SJCRH30 (cell line): ENCODE measurements around the gene PASK. TPM values are rescaled to one million over a fixed set of nuclear protein-coding genes. Genes with fewer than 3 reads are reported as not detected.

ENCODE experiments used
- DNase-seq, 2 experiments: peaks; one replicate each; pipeline ENCODE4 v3.0.0-alpha.2; 2015 to 2020
- H3K27ac ChIP-seq: fragments of 250-450 bp; sonication (Bioruptor Pico); 2 replicates; pipeline ENCODE4 v1.5.1; 2020; ENCODE audit warnings: mild to moderate bottlenecking, moderate library complexity
- H3K27me3 ChIP-seq: fragments of 250-450 bp; sonication (Bioruptor Pico); 2 replicates; pipeline ENCODE4 v1.5.1; 2020; ENCODE audit warnings: mild to moderate bottlenecking, moderate library complexity
- H3K36me3 ChIP-seq: fragments of 250-450 bp; sonication (Bioruptor Pico); 2 replicates; pipeline ENCODE4 v1.5.1; 2020; ENCODE audit warnings: mild to moderate bottlenecking, moderate library complexity
- H3K4me1 ChIP-seq: fragments of 250-450 bp; sonication (Bioruptor Pico); 2 replicates; pipeline ENCODE4 v1.5.1; 2020; ENCODE audit warnings: mild to moderate bottlenecking, moderate library complexity
- H3K4me3 ChIP-seq: fragments of 250-450 bp; sonication (Bioruptor Pico); 2 replicates; pipeline ENCODE4 v1.5.1; 2020; ENCODE audit warnings: mild to moderate bottlenecking, moderate library complexity
- H3K9me3 ChIP-seq: fragments of 250-450 bp; sonication (Bioruptor Pico); replicated peaks from 2 replicates; pipeline ENCODE4 v1.5.1; 2020; ENCODE audit warnings: mild to moderate bottlenecking, moderate library complexity
- total RNA-seq: library from RNA; depleted of rRNA; stranded (reverse); fragments of >200 nt; shearing (Covaris generic); gene quantifications from 2 replicates; pipeline ENCODE4 v1.2.3, GENCODE V29; 2014

PASK gene
- total RNA-seq, 1 experiment from 2014 or later, result 23.3 TPM

DNA sequence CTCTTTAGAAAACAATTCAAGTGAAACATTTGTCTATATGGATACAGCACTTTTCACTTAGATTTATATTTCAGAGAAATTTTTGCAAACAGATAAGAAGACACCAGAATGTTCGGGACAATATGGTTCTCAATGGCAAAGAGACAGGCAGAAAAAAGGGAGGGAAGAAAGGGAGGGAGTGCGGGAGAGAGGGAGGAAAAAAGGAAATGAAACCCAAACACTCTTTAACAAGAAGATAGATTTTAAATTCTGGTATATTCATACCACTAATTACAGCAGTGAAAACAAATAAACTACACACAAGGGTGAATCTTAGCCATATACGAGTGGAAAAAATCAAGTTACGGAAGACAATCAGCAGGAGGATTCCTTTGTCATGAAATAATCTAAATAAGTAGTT is 3.0 kb downstream of the PASK start:
- Histone ChIP-seq H3K9me3 (no peaks in the 10 kb centered on the region), H3K36me3 (no peaks in the 10 kb centered on the region), H3K27me3 (no peaks in the 10 kb centered on the region), H3K27ac (no peak overlapping the region), H3K4me3 (no peak overlapping the region), H3K4me1 (peaks cover 5% of the 10 kb centered on the region; the same call in 1 of the 2 replicates)
- no peak for DNase-seq

DNA sequence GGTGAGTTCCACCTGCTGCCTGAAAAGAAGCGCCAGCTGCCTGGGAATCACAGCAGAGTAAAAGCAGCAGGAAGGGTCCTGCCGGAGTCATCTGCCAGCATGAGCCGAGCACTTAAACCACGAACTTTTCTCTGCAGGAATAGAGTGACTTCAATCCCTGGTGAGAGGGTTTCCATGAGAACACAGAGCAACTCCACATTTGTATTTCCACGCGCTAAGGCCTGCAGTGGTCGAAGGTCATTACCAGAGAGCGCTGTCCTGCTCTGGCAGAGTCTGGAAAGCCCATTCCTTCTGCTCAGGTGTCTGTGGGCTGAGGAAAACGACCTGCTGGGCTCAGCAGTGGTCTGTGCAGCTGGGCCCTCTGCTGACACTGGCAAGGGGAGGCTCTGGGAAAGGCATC is 6.7 kb downstream of the PASK start:
- H3K4me3 ChIP-seq, result no peak overlapping the region

GRCh38 chr2:241142063-241142462 is 7.2 kb downstream of the PASK start:
- Histone ChIP-seq H3K9me3 (no peaks in the 10 kb centered on the region), H3K27me3 (no peaks in the 10 kb centered on the region), H3K27ac (no peak overlapping the region), H3K4me1 (no peaks in the 10 kb centered on the region; the same call in 1 of the 2 replicates), H3K36me3 (0 out of 2 replicates have a peak, but pooled peaks cover 5% of the 10 kb centered on the region), H3K4me3 (no peak overlapping the region)
- DNase-seq, result no peak

More for the DNA sequence above, 6.7 kb downstream of the PASK start:
- Histone ChIP-seq H3K27ac (no peak overlapping the region), H3K27me3 (no peaks in the 10 kb centered on the region), H3K9me3 (no peaks in the 10 kb centered on the region), H3K36me3 (0 out of 2 replicates have a peak, but pooled peaks cover 5% of the 10 kb centered on the region), H3K4me1 (no peaks in the 10 kb centered on the region; the same call in 1 of the 2 replicates)
- DNase-seq, result no peak

DNA sequence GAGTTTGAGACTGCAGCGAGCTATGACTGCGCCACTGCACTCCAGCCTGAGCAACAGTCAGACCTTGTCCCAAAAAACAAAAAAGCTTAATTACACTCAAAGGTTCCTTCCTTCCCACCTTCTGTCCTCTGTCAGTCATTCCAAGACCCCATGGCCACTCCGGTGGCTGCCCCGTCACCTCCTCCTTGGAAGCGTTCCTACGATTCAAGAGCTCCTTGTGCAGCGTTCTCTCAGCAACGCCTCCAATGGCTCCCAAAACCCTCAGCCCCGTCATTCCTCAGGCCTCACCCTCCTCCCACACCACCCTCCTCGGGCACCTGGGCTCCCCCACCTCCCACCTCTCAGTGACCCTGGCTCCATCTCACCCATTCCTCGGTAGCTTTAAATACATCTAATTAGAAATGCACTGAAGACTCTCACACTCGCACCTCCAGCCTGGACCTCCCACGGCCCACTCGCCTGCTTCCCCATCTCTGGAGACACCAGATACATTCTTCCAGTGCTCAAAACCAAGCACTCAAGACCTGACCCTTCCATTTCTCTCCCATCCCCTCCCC is 8.0 kb downstream of the PASK start:
- no peak overlapping the region for H3K4me3 ChIP-seq
- no peak for DNase-seq

DNA sequence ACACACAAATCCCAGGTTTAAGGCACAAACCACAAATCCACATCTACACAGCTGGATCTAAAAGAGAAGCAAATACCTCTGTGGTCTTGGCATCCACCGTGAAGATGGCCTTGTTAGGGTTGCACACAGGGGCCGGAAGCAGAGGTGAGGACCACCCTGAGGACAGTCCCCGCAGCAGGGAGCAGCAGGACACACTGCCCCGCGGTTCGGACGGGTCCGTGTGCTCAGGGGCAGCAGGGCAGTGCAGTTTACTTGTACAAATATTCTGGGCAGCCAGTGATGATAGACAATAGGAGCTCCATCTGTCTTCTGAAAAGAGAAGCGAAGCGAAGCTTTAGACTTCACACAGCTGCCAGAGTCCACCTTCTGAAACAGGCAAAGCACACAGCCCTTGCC is 8.8 kb downstream of the PASK start:
- Histone ChIP-seq H3K9me3 (no peaks in the 10 kb centered on the region), H3K36me3 (peaks cover 11% of the 10 kb centered on the region), H3K27me3 (no peaks in the 10 kb centered on the region), H3K27ac (no peak overlapping the region), H3K4me1 (no peaks in the 10 kb centered on the region; the same call in 1 of the 2 replicates), H3K4me3 (no peak overlapping the region)
- DNase-seq, result peak; percentile 32 to 34

More for the DNA sequence above, 8.0 kb downstream of the PASK start:
- 0 out of 2 replicates have a peak, but pooled peaks cover 5% of the 10 kb centered on the region for H3K36me3 ChIP-seq
- H3K27ac ChIP-seq, result no peak overlapping the region
- H3K4me1 ChIP-seq, result no peaks in the 10 kb centered on the region; the same call in 1 of the 2 replicates
- no peaks in the 10 kb centered on the region for H3K27me3 ChIP-seq
- H3K9me3 ChIP-seq, result no peaks in the 10 kb centered on the region

- H3K4me1 ChIP-seq, result no peaks in the 10 kb centered on the region; the same call in 1 of the 2 replicates
- peaks cover 12% of the 10 kb centered on the region for H3K36me3 ChIP-seq
- H3K27ac ChIP-seq, result no peak overlapping the region
- H3K4me3 ChIP-seq, result no peak overlapping the region
- no peaks in the 10 kb centered on the region for H3K27me3 ChIP-seq
- DNase-seq, result no peak
- no peaks in the 10 kb centered on the region for H3K9me3 ChIP-seq
Measured at GRCh38 chr2:241139531-241140444, 9.5 kb downstream of the PASK start.

DNA sequence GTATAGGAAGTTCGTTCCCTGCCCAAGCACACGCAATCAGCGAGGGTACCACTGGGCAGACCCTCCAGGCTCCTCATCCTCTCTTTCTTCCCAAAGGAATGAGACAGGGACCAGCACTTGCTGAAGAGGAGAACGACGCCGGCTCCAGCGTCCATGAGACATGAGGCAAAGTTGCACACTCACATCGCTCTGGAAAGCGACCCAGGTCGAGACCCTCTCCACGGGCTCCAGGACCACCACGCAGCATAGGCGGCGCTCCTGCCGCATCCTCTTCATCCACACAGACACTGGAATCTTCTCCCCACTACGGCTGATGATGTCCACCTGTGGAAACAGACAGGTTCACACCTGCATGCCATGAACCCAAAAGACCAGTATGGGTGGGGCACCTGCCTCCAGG is 10.8 kb downstream of the PASK start:
- H3K27ac ChIP-seq, result no peak overlapping the region
- no peak overlapping the region for H3K4me3 ChIP-seq
- no peaks in the 10 kb centered on the region; the same call in 1 of the 2 replicates for H3K4me1 ChIP-seq
- no peak for DNase-seq
- H3K9me3 ChIP-seq, result no peaks in the 10 kb centered on the region
- peaks cover 12% of the 10 kb centered on the region for H3K36me3 ChIP-seq
- H3K27me3 ChIP-seq, result no peaks in the 10 kb centered on the region

GRCh38 chr2:241137276-241138190 is 11.7 kb downstream of the PASK start:
- Histone ChIP-seq H3K4me1 (no peaks in the 10 kb centered on the region; the same call in 1 of the 2 replicates), H3K27ac (no peak overlapping the region), H3K36me3 (peaks cover 12% of the 10 kb centered on the region), H3K9me3 (no peaks in the 10 kb centered on the region), H3K27me3 (no peaks in the 10 kb centered on the region), H3K4me3 (no peak overlapping the region)
- no peak for DNase-seq

DNA sequence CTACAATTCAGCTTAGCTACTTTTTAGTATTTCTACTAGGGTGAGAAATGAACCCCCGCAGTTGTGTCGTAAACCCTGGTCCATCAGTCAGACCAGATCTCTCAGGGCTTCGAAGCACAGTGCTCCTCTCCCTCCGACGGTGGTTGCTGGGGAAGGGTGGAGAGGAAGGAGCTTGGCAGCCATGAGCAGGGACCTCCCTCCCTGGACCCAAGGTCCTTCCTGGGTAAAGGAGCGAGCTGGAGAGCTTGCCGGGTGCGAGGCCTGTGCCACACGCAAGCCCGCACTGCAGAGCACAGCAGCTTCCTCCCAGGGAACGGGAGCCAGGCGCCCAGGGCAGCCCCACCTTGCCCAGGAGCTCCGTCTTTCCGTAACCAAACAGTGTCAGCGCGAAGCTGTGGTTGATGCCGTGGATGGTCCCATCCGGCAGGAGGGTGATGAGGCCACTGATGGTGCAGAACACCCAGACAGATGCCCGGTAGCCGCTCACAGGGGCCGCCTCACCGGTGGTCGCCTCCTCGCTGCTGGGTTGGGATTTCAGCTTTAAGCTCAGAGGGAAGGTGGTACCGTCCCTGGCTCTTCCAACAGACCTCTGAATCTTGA is 12.5 kb downstream of the PASK start:
- Histone ChIP-seq H3K27ac (no peak overlapping the region), H3K4me1 (no peaks in the 10 kb centered on the region; the same call in 1 of the 2 replicates), H3K9me3 (no peaks in the 10 kb centered on the region), H3K27me3 (no peaks in the 10 kb centered on the region), H3K36me3 (peaks cover 12% of the 10 kb centered on the region), H3K4me3 (no peak overlapping the region)
- DNase-seq, result no peak

DNA sequence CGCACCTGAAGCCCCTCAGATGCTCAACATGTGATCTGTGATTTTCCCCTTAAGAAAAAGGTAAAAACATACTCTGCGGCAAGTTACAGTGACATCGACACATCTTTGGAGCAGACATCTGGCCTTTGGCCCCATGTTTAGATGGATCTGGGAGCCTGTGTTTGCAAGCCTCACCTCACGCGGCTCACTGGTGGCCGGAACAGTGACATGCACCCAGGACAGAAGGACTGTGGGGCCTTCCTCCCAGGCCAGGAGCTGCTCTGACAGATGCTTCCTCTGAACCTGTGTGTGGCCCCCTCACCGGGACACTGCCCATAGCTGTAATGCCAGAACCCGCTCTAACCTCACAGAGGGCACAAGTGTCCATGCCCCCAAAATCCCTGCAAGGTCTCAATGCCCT is 13.1 kb downstream of the PASK start:
- no peak overlapping the region for H3K27ac ChIP-seq
- no peak overlapping the region for H3K4me3 ChIP-seq
- no peaks in the 10 kb centered on the region for H3K9me3 ChIP-seq
- no peaks in the 10 kb centered on the region; the same call in 1 of the 2 replicates for H3K4me1 ChIP-seq
- H3K36me3 ChIP-seq, result peaks cover 12% of the 10 kb centered on the region
- no peak for DNase-seq
- no peaks in the 10 kb centered on the region for H3K27me3 ChIP-seq

GRCh38 chr2:241135737-241136136 is 13.5 kb downstream of the PASK start:
- no peaks in the 10 kb centered on the region for H3K27me3 ChIP-seq
- no peak overlapping the region for H3K4me3 ChIP-seq
- H3K4me1 ChIP-seq, result no peaks in the 10 kb centered on the region; the same call in 1 of the 2 replicates
- peaks cover 12% of the 10 kb centered on the region for H3K36me3 ChIP-seq
- no peak for DNase-seq
- H3K27ac ChIP-seq, result no peak overlapping the region
- no peaks in the 10 kb centered on the region for H3K9me3 ChIP-seq

DNA sequence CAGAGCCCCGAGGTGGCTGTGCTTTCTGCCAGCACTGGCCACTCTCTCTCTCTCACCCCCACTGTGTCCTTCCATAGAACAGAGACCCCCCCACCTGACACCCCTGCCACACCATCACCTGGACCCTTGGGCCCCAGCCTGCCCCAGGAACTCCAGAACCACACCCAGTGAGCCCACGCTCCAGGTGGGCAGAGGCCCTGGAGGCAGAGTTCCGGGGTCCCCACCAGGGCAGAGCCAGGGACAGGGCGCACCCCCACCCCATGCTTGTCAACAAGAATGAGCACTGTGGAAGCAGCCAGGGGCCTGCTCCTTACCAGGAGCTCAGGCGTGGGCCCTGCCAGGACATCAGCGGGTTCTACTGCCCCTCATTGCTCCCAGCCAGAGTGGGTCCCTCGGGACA is 14.6 kb downstream of the PASK start:
- Histone ChIP-seq H3K27ac (no peak overlapping the region), H3K36me3 (peaks cover 12% of the 10 kb centered on the region), H3K27me3 (no peaks in the 10 kb centered on the region), H3K4me1 (no peaks in the 10 kb centered on the region; the same call in 1 of the 2 replicates), H3K9me3 (no peaks in the 10 kb centered on the region), H3K4me3 (no peak overlapping the region)
- DNase-seq, result no peak

DNA sequence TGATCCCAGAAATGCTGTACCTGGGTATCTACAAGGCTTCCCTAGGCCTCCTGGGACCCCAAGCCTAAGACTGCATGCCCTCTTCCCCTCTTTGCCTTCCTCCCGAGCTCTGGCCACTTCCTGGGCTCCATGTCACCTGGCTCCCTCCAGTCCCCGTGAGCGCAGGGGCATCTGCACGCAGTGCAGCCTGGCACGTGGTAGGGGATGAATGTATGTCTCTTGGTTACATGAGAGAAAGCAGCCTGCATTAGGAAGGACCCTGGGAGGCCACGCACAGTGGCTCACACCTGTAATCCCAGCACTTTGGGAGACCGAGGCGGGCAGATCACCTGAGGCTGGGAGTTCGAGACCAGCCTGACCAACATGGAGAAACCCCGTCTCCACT is 15.8 kb downstream of the PASK start:
- Histone ChIP-seq H3K4me3 (no peak overlapping the region), H3K27ac (no peak overlapping the region), H3K4me1 (no peaks in the 10 kb centered on the region; the same call in 1 of the 2 replicates), H3K9me3 (no peaks in the 10 kb centered on the region), H3K36me3 (peaks cover 12% of the 10 kb centered on the region), H3K27me3 (no peaks in the 10 kb centered on the region)
- no peak for DNase-seq
